NT2/D1 (cell line): Measurements from ENCODE around the gene HORMAD1.
"Not testable (repeated sequence)": the region's sequence is repeated elsewhere in the genome, so short reads cannot be mapped to it uniquely, and the experiment has no call there.

ENCODE experiments used
- DNase-seq: peaks from one replicate; pipeline ENCODE4 v3.0.0-alpha.2; 2011; ENCODE audit warnings: low read depth, low spot score
- H3K27me3 ChIP-seq: 2 replicates; pipeline ENCODE4 v1.6.0; 2011; ENCODE audit warnings: mild to moderate bottlenecking; ENCODE audit not compliant: insufficient read length, insufficient read depth
- H3K36me3 ChIP-seq: 2 replicates; pipeline ENCODE4 v1.6.1; 2011; ENCODE audit warnings: mild to moderate bottlenecking, low read length, mixed read lengths; ENCODE audit not compliant: insufficient read depth, insufficient read length
- H3K4me1 ChIP-seq: 2 replicates; pipeline ENCODE4 v1.5.1; 2011; ENCODE audit not compliant: insufficient read depth, insufficient read length
- H3K4me3 ChIP-seq: 2 replicates; pipeline ENCODE4 v1.5.1; 2011; ENCODE audit warnings: low read depth; ENCODE audit not compliant: insufficient read length
- H3K9ac ChIP-seq: 2 replicates; pipeline ENCODE4 v1.6.0; 2011; ENCODE audit warnings: low read depth; ENCODE audit not compliant: insufficient read length
- H3K9me3 ChIP-seq: 2 replicates; pipeline ENCODE4 v1.5.1; 2011; ENCODE audit warnings: mild to moderate bottlenecking, low read length; ENCODE audit not compliant: insufficient read depth
- SUZ12 ChIP-seq: IDR thresholded peaks from 2 replicates; pipeline ENCODE4 v1.6.1; 2011; ENCODE audit not compliant: insufficient read length, insufficient read depth; ENCODE audit errors: extremely low read depth
- YY1 ChIP-seq: IDR thresholded peaks from 2 replicates; pipeline ENCODE4 v1.6.1; 2011; ENCODE audit not compliant: insufficient read length, insufficient read depth
- ZNF274 ChIP-seq: IDR thresholded peaks from 2 replicates; pipeline ENCODE4 v1.6.1; 2011; ENCODE audit warnings: mild to moderate bottlenecking, low read depth, low read length

Gene HORMAD1

GRCh38 chr1:150678988-150679387 lies 41.7 kb downstream of the HORMAD1 start:
- Histone ChIP-seq H3K36me3 (peaks cover 14% of the 10 kb centered on the region), H3K9me3 (no peaks in the 10 kb centered on the region), H3K4me1 (no peaks in the 10 kb centered on the region), H3K9ac (no peak overlapping the region), H3K4me3 (no peak overlapping the region), H3K27me3 (no peaks in the 10 kb centered on the region)
- no peak for TF ChIP-seq YY1
- TF ChIP-seq ZNF274 = no peak
- TF ChIP-seq SUZ12 = no peak
- no peak for DNase-seq

- peaks cover 15% of the 10 kb centered on the region for H3K36me3 ChIP-seq
- H3K27me3 ChIP-seq = no peaks in the 10 kb centered on the region
- no peak for DNase-seq
- no peak overlapping the region for H3K9ac ChIP-seq
- TF ChIP-seq SUZ12 (no peak), YY1 (no peak), ZNF274 (no peak)
- H3K4me3 ChIP-seq = no peak overlapping the region
- no peaks in the 10 kb centered on the region for H3K4me1 ChIP-seq
- H3K9me3 ChIP-seq = no peaks in the 10 kb centered on the region
Observed at GRCh38 chr1:150674881-150675280, 45.8 kb downstream of the HORMAD1 start.

- H3K9ac ChIP-seq = no peak overlapping the region
- no peak for DNase-seq
- no peaks in the 10 kb centered on the region for H3K9me3 ChIP-seq
- no peaks in the 10 kb centered on the region for H3K4me1 ChIP-seq
- peaks cover 20% of the 10 kb centered on the region for H3K36me3 ChIP-seq
- TF ChIP-seq SUZ12 (no peak), YY1 (no peak), ZNF274 (no peak)
- H3K27me3 ChIP-seq = no peaks in the 10 kb centered on the region
- H3K4me3 ChIP-seq = no peak overlapping the region
Observed at GRCh38 chr1:150663321-150663720, 57.4 kb downstream of the HORMAD1 start.

- H3K4me3 ChIP-seq = no peak overlapping the region
- DNase-seq = no peak
- no peaks in the 10 kb centered on the region for H3K27me3 ChIP-seq
- no peak overlapping the region for H3K9ac ChIP-seq
- H3K9me3 ChIP-seq = no peaks in the 10 kb centered on the region
- no peaks in the 10 kb centered on the region for H3K4me1 ChIP-seq
- peaks cover 22% of the 10 kb centered on the region for H3K36me3 ChIP-seq
- TF ChIP-seq ZNF274 (no peak), YY1 (no peak), SUZ12 (no peak)
Observed at GRCh38 chr1:150662811-150663210, 57.9 kb downstream of the HORMAD1 start.

- Histone ChIP-seq H3K9ac (no peak overlapping the region), H3K27me3 (no peaks in the 10 kb centered on the region), H3K9me3 (no peaks in the 10 kb centered on the region), H3K4me1 (no peaks in the 10 kb centered on the region), H3K36me3 (peaks cover 22% of the 10 kb centered on the region), H3K4me3 (no peak overlapping the region)
- TF ChIP-seq SUZ12 (no peak), ZNF274 (no peak), YY1 (no peak)
- no peak for DNase-seq
Observed at GRCh38 chr1:150661156-150661555, 59.5 kb downstream of the HORMAD1 start.

- no peak overlapping the region for H3K9ac ChIP-seq
- no peaks in the 10 kb centered on the region for H3K4me1 ChIP-seq
- TF ChIP-seq SUZ12 (no peak), ZNF274 (no peak), YY1 (no peak)
- H3K4me3 ChIP-seq = no peak overlapping the region
- no peak for DNase-seq
- H3K9me3 ChIP-seq = no peaks in the 10 kb centered on the region
- no peaks in the 10 kb centered on the region for H3K27me3 ChIP-seq
- H3K36me3 ChIP-seq = peaks cover 22% of the 10 kb centered on the region
Observed at GRCh38 chr1:150660584-150660983, 60.1 kb downstream of the HORMAD1 start.

GRCh38 chr1:150657064-150657463 lies 63.6 kb downstream of the HORMAD1 start:
- DNase-seq, H3K9me3 ChIP-seq, H3K4me1 ChIP-seq, H3K27me3 ChIP-seq, H3K9ac ChIP-seq, H3K4me3 ChIP-seq: not testable (repeated sequence)
- H3K36me3 ChIP-seq = peaks cover 16% of the 10 kb centered on the region

- not testable (repeated sequence) for H3K27me3 ChIP-seq, H3K9me3 ChIP-seq, H3K4me1 ChIP-seq, H3K4me3 ChIP-seq, H3K9ac ChIP-seq, H3K36me3 ChIP-seq, DNase-seq
Observed at GRCh38 chr1:150654635-150655034, 66.1 kb downstream of the HORMAD1 start.
